Measurements from ENCODE around the gene ZNF540. TPM values are rescaled to one million over a fixed set of nuclear protein-coding genes. Genes with fewer than 3 reads are reported as not detected.

Gene ZNF540
- total and polyA plus RNA-seq, 9 donors, result 1.6 to 17.1 (median 8.7) TPM

DNA sequence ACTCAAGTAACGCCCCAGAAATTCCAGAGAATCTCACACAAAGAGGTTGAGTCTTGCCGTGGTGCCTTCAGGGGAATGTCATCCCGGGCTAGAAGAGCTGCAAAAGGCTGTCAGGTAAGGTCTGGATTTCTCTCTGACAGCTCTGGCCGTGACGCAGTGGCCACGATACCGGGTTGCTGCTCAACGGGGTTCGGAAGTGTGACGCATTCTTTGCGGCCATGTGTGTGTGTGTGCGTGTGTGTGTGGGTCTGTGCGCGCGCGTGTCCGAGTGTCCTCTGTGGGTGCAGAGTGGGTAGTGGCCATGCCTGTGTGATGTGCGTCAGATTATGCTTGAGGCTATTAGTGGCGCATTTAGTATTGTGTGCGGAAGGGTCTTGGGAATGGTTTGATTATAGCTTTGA, 306 bp downstream of the ZNF540 start:
- Histone ChIP-seq H3K27ac (peak overlapping the region; percentile 48 to 89), H3K9me3 (peaks cover 0 to 11% of the 10 kb centered on the region in 2 donors), H3K27me3 (no peaks in the 10 kb centered on the region), H3K36me3 (no peaks in the 10 kb centered on the region), H3K4me1 (ENCODE audit: insufficient read depth) (peaks cover 3% of the 10 kb centered on the region), H3K4me3 (peak overlapping the region; percentile 60)
- intact Hi-C loops (cut with DNase I), result no loop called here
- peak; percentile 64 to 78 (median 76) for DNase-seq
- no peak for TF ChIP-seq CTCF (IDR thresholded peaks at IDR 0.05)
- no peak for TF ChIP-seq EP300 (IDR thresholded peaks at IDR 0.05)
- peak; percentile 2 for TF ChIP-seq POLR2A (IDR thresholded peaks at IDR 0.05)
- WGBS, 3 donors, result 0% methylated on average over 18 to 20 of the region's 20 CpGs

- no peak overlapping the region for H3K4me3 ChIP-seq
- H3K4me1 ChIP-seq (ENCODE audit: insufficient read depth), result no peaks in the 10 kb centered on the region
- H3K27ac ChIP-seq, result no peak overlapping the region
- TF ChIP-seq EP300 (IDR thresholded peaks at IDR 0.05), result no peak
- TF ChIP-seq POLR2A (IDR thresholded peaks at IDR 0.05), result no peak
- no peak for TF ChIP-seq CTCF (IDR thresholded peaks at IDR 0.05)
- H3K36me3 ChIP-seq, result no peaks in the 10 kb centered on the region
- DNase-seq, result no peak
- H3K9me3 ChIP-seq, result peaks cover 3 to 32% of the 10 kb centered on the region in 2 donors
- 97 to 98% (median 97%) methylated on average over 11 of the region's 11 CpGs for WGBS, 3 donors
- intact Hi-C loops (cut with DNase I), result no loop called here
- H3K27me3 ChIP-seq, result no peaks in the 10 kb centered on the region
These were observed 40.7 kb downstream of the ZNF540 start for GRCh38 chr19:37635076-37636056.

- no peak for DNase-seq
- no peaks in the 10 kb centered on the region for H3K36me3 ChIP-seq
- intact Hi-C loops (cut with DNase I), result no loop called here
- H3K4me1 ChIP-seq (ENCODE audit: insufficient read depth), result peaks cover 2% of the 10 kb centered on the region
- peak overlapping the region; percentile 82 for H3K4me3 ChIP-seq
- H3K9me3 ChIP-seq, result peaks cover 0 to 4% of the 10 kb centered on the region in 2 donors
- 2 to 3% (median 2%) methylated on average over 5 of the region's 5 CpGs for WGBS, 3 donors
- H3K27me3 ChIP-seq, result no peaks in the 10 kb centered on the region
- no peak overlapping the region for H3K27ac ChIP-seq
- no peak for TF ChIP-seq POLR2A (IDR thresholded peaks at IDR 0.05)
- no peak for TF ChIP-seq CTCF (IDR thresholded peaks at IDR 0.05)
- TF ChIP-seq EP300 (IDR thresholded peaks at IDR 0.05), result no peak
These were observed 59.4 kb downstream of the ZNF540 start for GRCh38 chr19:37654118-37654517.

- peaks cover 2% of the 10 kb centered on the region for H3K4me1 ChIP-seq (ENCODE audit: insufficient read depth)
- H3K4me3 ChIP-seq, result peak overlapping the region; percentile 82
- peaks cover 0 to 3% of the 10 kb centered on the region in 2 donors for H3K9me3 ChIP-seq
- peak overlapping the region; percentile 82 for H3K27ac ChIP-seq
- WGBS, 3 donors, result 0% methylated on average over 40 of the region's 40 CpGs
- DNase-seq, result peak in 1 of 5 donors; percentile 47
- intact Hi-C loops (cut with DNase I), result no loop called here
- no peaks in the 10 kb centered on the region for H3K27me3 ChIP-seq
- no peak for TF ChIP-seq EP300 (IDR thresholded peaks at IDR 0.05)
- TF ChIP-seq CTCF (IDR thresholded peaks at IDR 0.05), result no peak
- TF ChIP-seq POLR2A (IDR thresholded peaks at IDR 0.05), result no peak
- H3K36me3 ChIP-seq, result no peaks in the 10 kb centered on the region
These were observed 60.1 kb downstream of the ZNF540 start for GRCh38 chr19:37654629-37655300.

All from ovary (tissue), 9 donors.